CD14-positive monocyte (primary cell): ENCODE measurements around the gene SPPL2C. TPM values are rescaled to one million over a fixed set of nuclear protein-coding genes. Genes with fewer than 3 reads are reported as not detected.

Experiments
- DNase-seq, 3 donors: peaks; one replicate each; pipeline ENCODE4 v3.0.0-alpha.2; 2011 to 2022
- H2AFZ ChIP-seq: 2 replicates; pipeline ENCODE4 v1.6.0; 2012; ENCODE audit warnings: mild to moderate bottlenecking, low read depth, low read length, inconsistent platforms; ENCODE audit not compliant: insufficient read depth, poor library complexity, severe bottlenecking
- H3K27ac ChIP-seq, 2 donors: 1 replicate in 1 of 2; 2 replicates in 1 of 2; pipeline ENCODE4 v1.5.1; 2012 to 2013; ENCODE audit warnings: low read length in 2 of 2, control low read depth in 1 of 2, inconsistent platforms in 1 of 2, low read depth in 1 of 2, mild to moderate bottlenecking in 1 of 2
- H3K27me3 ChIP-seq, 2 donors: one replicate each; pipeline versions ENCODE4 v1.6.0 to v1.6.1; 2011 to 2013; ENCODE audit warnings: low read length in 2 of 2; ENCODE audit not compliant: control insufficient read depth in 2 of 2, insufficient read depth in 2 of 2
- H3K36me3 ChIP-seq, 2 donors: replicated peaks in 1 of 2; 1 replicate in 1 of 2; 2 replicates in 1 of 2; pipeline versions ENCODE4 v1.5.1 to v1.6.1; 2012 to 2013; ENCODE audit warnings: low read length in 2 of 2, control low read depth in 1 of 2, inconsistent platforms in 1 of 2, mild to moderate bottlenecking in 1 of 2; ENCODE audit not compliant: insufficient read depth in 2 of 2, control insufficient read depth in 1 of 2
- H3K4me1 ChIP-seq, 2 donors: 1 replicate in 1 of 2; 2 replicates in 1 of 2; pipeline versions ENCODE4 v1.5.1 to v1.6.1; 2012 to 2013; ENCODE audit warnings: low read length in 2 of 2, control low read depth in 1 of 2, inconsistent platforms in 1 of 2, mild to moderate bottlenecking in 1 of 2, moderate library complexity in 1 of 2; ENCODE audit not compliant: insufficient read depth in 2 of 2, control insufficient read depth in 1 of 2
- H3K4me2 ChIP-seq: replicated peaks from 2 replicates; pipeline ENCODE3; 2012; ENCODE audit warnings: low read length, moderate library complexity, mild to moderate bottlenecking; ENCODE audit not compliant: poor library complexity, severe bottlenecking; ENCODE audit errors: extremely low read depth
- H3K4me3 ChIP-seq, 3 experiments: fragments of 200-600 bp in 1 of 3; sonication (generic) in 1 of 3; replicated peaks in 1 of 3; 1 replicate in 2 of 3; 2 replicates in 1 of 3; pipeline ENCODE4 v1.5.1; 2011 to 2013; ENCODE audit warnings: low read length in 3 of 3, mild to moderate bottlenecking in 3 of 3, control low read depth in 2 of 3, low read depth in 2 of 3, inconsistent platforms in 1 of 3, moderate library complexity in 1 of 3
- H3K79me2 ChIP-seq: 2 replicates; pipeline ENCODE4 v1.6.0; 2012; ENCODE audit warnings: mild to moderate bottlenecking, control low read depth, inconsistent platforms, low read length, moderate library complexity; ENCODE audit not compliant: insufficient read depth
- H3K9ac ChIP-seq: 2 replicates; pipeline ENCODE4 v1.6.0; 2017; ENCODE audit warnings: low read length, mild to moderate bottlenecking; ENCODE audit not compliant: insufficient read depth, poor library complexity, severe bottlenecking
- H3K9me3 ChIP-seq, 2 donors: replicated peaks in 1 of 2; 1 replicate in 1 of 2; 2 replicates in 1 of 2; pipeline versions ENCODE4 v1.5.1 to v1.6.1; 2012 to 2013; ENCODE audit warnings: low read length in 2 of 2, control low read depth in 1 of 2; ENCODE audit not compliant: control insufficient read depth in 1 of 2, insufficient read depth in 1 of 2
- H4K20me1 ChIP-seq: 2 replicates; pipeline ENCODE4 v1.6.0; 2012; ENCODE audit warnings: mild to moderate bottlenecking, low read length, control low read depth, moderate library complexity; ENCODE audit not compliant: insufficient read depth
- H3K27ac Mint-ChIP-seq, 7 donors: one replicate each; pipeline ENCODE4 v1.8.0; 2020; ENCODE audit warnings: mild to moderate bottlenecking in 7 of 7, mixed read lengths in 7 of 7, moderate library complexity in 6 of 7, inconsistent platforms in 2 of 7
- H3K27me3 Mint-ChIP-seq, 3 donors: one replicate each; pipeline ENCODE4 v1.8.0; 2021 to 2022; ENCODE audit warnings: low read depth in 3 of 3, mild to moderate bottlenecking in 3 of 3, mixed read lengths in 3 of 3, moderate library complexity in 3 of 3, inconsistent platforms in 1 of 3
- H3K36me3 Mint-ChIP-seq, 2 donors: one replicate each; pipeline ENCODE4 v1.8.0; 2020; ENCODE audit warnings: mixed read lengths in 2 of 2, inconsistent platforms in 1 of 2, mild to moderate bottlenecking in 1 of 2
- H3K4me1 Mint-ChIP-seq: one replicate; pipeline ENCODE4 v1.8.0; 2020; ENCODE audit warnings: mild to moderate bottlenecking, mixed read lengths
- H3K4me3 Mint-ChIP-seq, 2 donors: one replicate each; pipeline ENCODE4 v1.8.0; 2020; ENCODE audit warnings: mild to moderate bottlenecking in 2 of 2, mixed read lengths in 2 of 2, moderate library complexity in 1 of 2
- H3K9me3 Mint-ChIP-seq, 7 donors: one replicate each; pipeline ENCODE4 v1.8.0; 2020 to 2022; ENCODE audit warnings: mixed read lengths in 7 of 7, mild to moderate bottlenecking in 6 of 7, moderate library complexity in 6 of 7, inconsistent platforms in 2 of 7
- CTCF ChIP-seq: fragments of 200-600 bp; IDR thresholded peaks from one replicate; pipeline ENCODE4 v1.8.0; 2022; ENCODE audit warnings: antibody characterized with exemption, mild to moderate bottlenecking
- WGBS: methylation state at CpG from one replicate; pipeline ENCODE4 v1.1.5; 2013; ENCODE audit warnings: missing lambda C conversion rate; ENCODE audit not compliant: insufficient coverage; 5-methylcytosine and 5-hydroxymethylcytosine counted together
- intact Hi-C, 2 donors: fragments of 100-400 bp; cut with micrococcal nuclease; formaldehyde crosslinking; loops; one replicate each; pipeline versions ENCODE4 v1.15.0 to v1.15.1; 2023
- polyA plus RNA-seq, 3 donors: library from polyadenylated mRNA; depleted of rRNA in 1 of 3; unstranded in 2 of 3; stranded (reverse) in 1 of 3; fragments of 300-500 nt in 2 of 3; fragments of >200 nt in 1 of 3; fragmentation: Illumina TruSeq in 2 of 3; gene quantifications; 1 replicate in 2 of 3; 2 replicates in 1 of 3; pipeline ENCODE4 v1.2.3, GENCODE V29; 2012 to 2021

The SPPL2C gene
- polyA plus RNA-seq, 3 donors, result not detected

DNA sequence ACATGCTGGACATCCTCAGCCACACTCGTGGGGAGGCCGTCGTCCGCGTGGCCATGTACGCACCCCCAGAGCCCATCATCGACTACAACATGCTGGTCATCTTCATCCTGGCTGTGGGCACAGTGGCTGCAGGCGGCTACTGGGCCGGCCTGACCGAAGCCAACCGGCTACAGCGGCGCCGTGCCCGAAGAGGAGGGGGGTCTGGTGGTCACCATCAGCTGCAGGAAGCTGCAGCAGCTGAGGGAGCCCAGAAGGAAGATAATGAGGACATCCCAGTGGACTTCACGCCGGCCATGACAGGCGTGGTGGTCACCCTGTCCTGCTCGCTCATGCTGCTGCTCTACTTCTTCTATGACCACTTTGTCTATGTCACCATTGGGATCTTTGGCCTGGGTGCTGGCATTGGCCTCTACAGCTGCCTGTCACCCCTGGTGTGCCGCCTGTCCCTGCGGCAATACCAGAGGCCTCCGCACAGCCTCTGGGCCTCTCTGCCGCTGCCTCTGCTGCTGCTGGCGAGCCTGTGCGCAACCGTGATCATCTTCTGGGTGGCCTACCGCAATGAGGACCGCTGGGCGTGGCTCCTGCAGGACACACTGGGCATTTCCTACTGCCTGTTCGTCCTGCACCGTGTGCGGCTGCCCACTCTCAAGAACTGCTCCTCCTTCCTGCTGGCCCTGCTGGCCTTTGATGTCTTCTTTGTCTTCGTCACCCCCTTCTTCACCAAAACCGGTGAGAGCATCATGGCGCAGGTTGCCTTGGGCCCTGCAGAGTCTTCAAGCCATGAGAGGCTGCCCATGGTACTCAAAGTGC, 900 bp downstream of the SPPL2C start:
- Mint-ChIP-seq H3K36me3 (no peaks in the 10 kb centered on the region), H3K4me3 (no peak overlapping the region), H3K27me3 (peaks cover 0 to 14% (median 4%) of the 10 kb centered on the region in 3 donors), H3K9me3 (no peaks in the 10 kb centered on the region), H3K27ac (no peak overlapping the region), H3K4me1 (no peaks in the 10 kb centered on the region)
- Histone ChIP-seq H3K27ac (no peak overlapping the region), H3K27me3 (no peaks in the 10 kb centered on the region), H3K4me1 (no peaks in the 10 kb centered on the region), H3K4me2 (no peak overlapping the region), H3K9me3 (no peaks in the 10 kb centered on the region), H3K4me3 (no peak overlapping the region), H3K79me2 (no peaks in the 10 kb centered on the region), H3K36me3 (no peaks in the 10 kb centered on the region), H3K9ac (no peak overlapping the region), H4K20me1 (no peaks in the 10 kb centered on the region), H2AFZ (no peak overlapping the region)
- DNase-seq, result no peak
- no peak for TF ChIP-seq CTCF
- intact Hi-C loops, result no loop called here
- 91% methylated on average over 30 of the region's 35 CpGs for WGBS

- Histone ChIP-seq H3K9ac (no peak overlapping the region), H3K4me2 (no peak overlapping the region), H3K4me1 (no peaks in the 10 kb centered on the region), H3K9me3 (no peaks in the 10 kb centered on the region), H3K27me3 (peaks cover 0 to 2% of the 10 kb centered on the region in 2 donors), H3K36me3 (no peaks in the 10 kb centered on the region), H3K27ac (no peak overlapping the region), H3K4me3 (no peak overlapping the region), H2AFZ (no peak overlapping the region), H3K79me2 (no peaks in the 10 kb centered on the region), H4K20me1 (no peaks in the 10 kb centered on the region)
- DNase-seq, result no peak
- H3K4me1 Mint-ChIP-seq, result no peaks in the 10 kb centered on the region
- WGBS, result 91% methylated on average over 10 of the region's 10 CpGs
- intact Hi-C loops, result no loop called here
- H3K9me3 Mint-ChIP-seq, result no peaks in the 10 kb centered on the region
- peaks cover 0 to 19% (median 7%) of the 10 kb centered on the region in 3 donors for H3K27me3 Mint-ChIP-seq
- no peak for TF ChIP-seq CTCF
- no peaks in the 10 kb centered on the region for H3K36me3 Mint-ChIP-seq
- no peak overlapping the region for H3K27ac Mint-ChIP-seq
- no peak overlapping the region for H3K4me3 Mint-ChIP-seq
These were observed 1.5 kb downstream of the SPPL2C start for GRCh38 chr17:45846223-45846622.
